CD4-positive, alpha-beta T cell (primary cell): ENCODE measurements around the gene INTU. TPM values are rescaled to one million over a fixed set of nuclear protein-coding genes. Genes with fewer than 3 reads are reported as not detected.

Source experiments
- ATAC-seq: fragments of 200-7000 bp; cut with Tn5 transposase; one replicate; pipeline ENCODE4 v1.10.0; 2022; ENCODE audit warnings: mild to moderate bottlenecking; ENCODE audit not compliant: poor library complexity
- CTCF ChIA-PET: fragments of 350-600 bp; sonication (Branson Sonifier 250); formaldehyde crosslinking; loops from one replicate; lab custom pipeline; 2021; ENCODE audit warnings: antibody characterized with exemption, inconsistent platforms; lab: Charles Lee
- POLR2A ChIA-PET: fragments of 350-600 bp; sonication (Branson Sonifier 250); formaldehyde crosslinking; loops from one replicate; lab custom pipeline; 2021; ENCODE audit warnings: antibody characterized with exemption, inconsistent platforms; lab: Charles Lee
- DNase-seq, 14 experiments: peaks; one replicate each; pipeline ENCODE4 v3.0.0-alpha.2; 2013 to 2020; ENCODE audit warnings: mixed read lengths in 2 of 14
- H3K27ac ChIP-seq, 2 donors: one replicate each; pipeline versions ENCODE4 v1.5.1 to v1.7.0; 2013; ENCODE audit warnings: low read length in 2 of 2, low read depth in 1 of 2, mild to moderate bottlenecking in 1 of 2
- H3K27me3 ChIP-seq, 2 experiments: 1 replicate in 1 of 2; 2 replicates in 1 of 2; pipeline versions ENCODE4 v1.6.1 to v1.7.0; 2013; ENCODE audit warnings: low read length in 2 of 2, control low read depth in 1 of 2, mild to moderate bottlenecking in 1 of 2, moderate library complexity in 1 of 2; ENCODE audit not compliant: insufficient read depth in 2 of 2, control insufficient read depth in 1 of 2
- H3K36me3 ChIP-seq: one replicate; pipeline ENCODE4 v1.6.1; 2013; ENCODE audit warnings: low read length, control low read depth; ENCODE audit not compliant: insufficient read depth
- H3K4me1 ChIP-seq: one replicate; pipeline ENCODE4 v1.6.1; 2013; ENCODE audit warnings: low read length, control low read depth; ENCODE audit not compliant: insufficient read depth
- H3K4me3 ChIP-seq: one replicate; pipeline ENCODE4 v1.5.1; 2013; ENCODE audit warnings: mild to moderate bottlenecking, low read length, moderate library complexity
- H3K9me3 ChIP-seq, 2 experiments: 1 replicate in 1 of 2; 2 replicates in 1 of 2; pipeline versions ENCODE4 v1.6.1 to v1.7.0; 2013; ENCODE audit warnings: low read length in 2 of 2, mild to moderate bottlenecking in 2 of 2, control low read depth in 1 of 2, moderate library complexity in 1 of 2; ENCODE audit not compliant: control insufficient read depth in 1 of 2, insufficient read depth in 1 of 2
- H3K27ac Mint-ChIP-seq: one replicate; pipeline ENCODE4 v1.8.0; 2020; ENCODE audit warnings: mixed read lengths
- H3K27me3 Mint-ChIP-seq: one replicate; pipeline ENCODE4 v1.8.0; 2021; ENCODE audit warnings: mixed read lengths
- H3K36me3 Mint-ChIP-seq: one replicate; pipeline ENCODE4 v1.8.0; 2021; ENCODE audit warnings: low read depth, mixed read lengths
- H3K4me1 Mint-ChIP-seq: one replicate; pipeline ENCODE4 v1.8.0; 2021; ENCODE audit warnings: low read depth, mixed read lengths
- H3K4me3 Mint-ChIP-seq: one replicate; pipeline ENCODE4 v1.8.0; 2020; ENCODE audit warnings: mild to moderate bottlenecking, mixed read lengths
- H3K9me3 Mint-ChIP-seq: one replicate; pipeline ENCODE4 v1.8.0; 2020; ENCODE audit warnings: mixed read lengths
- intact Hi-C, 2 experiments: fragments of 100-400 bp; cut with DNase I in 1 of 2; cut with micrococcal nuclease in 1 of 2; formaldehyde crosslinking; loops; one replicate each; pipeline versions ENCODE4 v1.15.1 to v1.9.0; 2023 to 2025; cut with DNase I, micrococcal nuclease
- total RNA-seq, 174 experiments: library from RNA in 2 of 174; stranded (reverse) in 2 of 174; gene quantifications; one replicate each; pipeline ENCODE4 v1.2.3 and lab custom pipeline; 2021 to 2026
- TF ChIP-seq, protein P1 (sequence below): fragments of 200-600 bp; IDR thresholded peaks from one replicate; pipeline ENCODE4 v1.8.0; 2022; ENCODE audit warnings: antibody characterized with exemption, mild to moderate bottlenecking

INTU gene
- total RNA-seq, 2 experiments from 2014 or later: not detected

DNA sequence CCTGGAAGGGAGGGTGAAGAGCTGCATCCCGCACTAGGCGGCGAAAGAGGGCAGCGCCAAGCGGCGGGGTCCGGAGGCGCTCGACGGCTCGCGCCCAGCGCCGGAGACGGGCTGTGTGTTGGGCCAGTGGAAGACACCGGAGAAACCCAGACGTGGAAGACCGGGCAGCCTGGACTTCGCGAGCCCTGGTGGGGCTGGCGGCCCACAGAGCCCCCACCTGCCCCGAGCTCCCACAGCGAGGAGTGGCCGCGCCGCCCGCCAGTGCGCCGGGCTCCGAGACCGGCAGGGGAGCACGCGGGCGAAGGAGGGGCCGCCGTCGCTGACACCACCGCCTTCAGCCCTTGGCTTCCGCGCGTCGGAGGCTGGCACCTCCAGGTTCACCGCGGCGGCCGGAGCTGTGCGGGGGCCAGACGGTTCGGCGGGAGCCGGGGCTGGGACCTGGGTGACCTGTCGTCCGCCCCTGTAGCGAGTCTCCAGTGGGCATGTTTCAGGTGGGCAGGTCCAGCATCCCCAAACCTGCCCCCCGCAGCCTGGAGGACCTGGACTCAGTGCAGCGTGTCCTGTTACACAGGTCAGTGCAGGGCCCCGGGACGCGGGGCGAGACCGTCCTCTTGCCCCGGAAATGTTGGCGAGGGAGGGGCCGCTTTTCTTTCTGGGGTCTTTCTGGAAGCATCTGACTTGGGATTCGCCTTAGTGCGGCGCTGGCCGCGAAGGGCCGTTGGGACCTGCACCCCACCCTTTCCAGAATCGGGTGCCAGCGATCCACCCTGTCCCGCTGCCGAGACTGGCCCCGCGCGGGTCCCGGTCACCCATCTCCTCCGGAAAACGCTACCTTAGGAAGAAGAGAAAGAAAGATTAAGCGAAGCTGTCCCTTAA lies 9.6 kb upstream of the INTU start:
- Histone ChIP-seq H3K4me3 (peak overlapping the region; percentile 2), H3K4me1 (peaks cover 9% of the 10 kb centered on the region), H3K9me3 (peaks cover 0 to 10% of the 10 kb centered on the region in 2 experiments), H3K36me3 (no peaks in the 10 kb centered on the region), H3K27me3 (peaks cover 21 to 37% of the 10 kb centered on the region in 2 experiments), H3K27ac (no peak overlapping the region)
- Mint-ChIP-seq H3K4me1 (peaks cover 9% of the 10 kb centered on the region), H3K27me3 (peaks cover 68% of the 10 kb centered on the region), H3K36me3 (no peaks in the 10 kb centered on the region), H3K9me3 (no peaks in the 10 kb centered on the region), H3K27ac (no peak overlapping the region), H3K4me3 (peak overlapping the region; percentile 57)
- intact Hi-C loops: no loop called here
- CTCF ChIA-PET: no interaction called here
- peak in 2 of 14 experiments; percentile 7 to 9 for DNase-seq
- POLR2A ChIA-PET: no interaction called here
- TF ChIP-seq, protein P1, sequence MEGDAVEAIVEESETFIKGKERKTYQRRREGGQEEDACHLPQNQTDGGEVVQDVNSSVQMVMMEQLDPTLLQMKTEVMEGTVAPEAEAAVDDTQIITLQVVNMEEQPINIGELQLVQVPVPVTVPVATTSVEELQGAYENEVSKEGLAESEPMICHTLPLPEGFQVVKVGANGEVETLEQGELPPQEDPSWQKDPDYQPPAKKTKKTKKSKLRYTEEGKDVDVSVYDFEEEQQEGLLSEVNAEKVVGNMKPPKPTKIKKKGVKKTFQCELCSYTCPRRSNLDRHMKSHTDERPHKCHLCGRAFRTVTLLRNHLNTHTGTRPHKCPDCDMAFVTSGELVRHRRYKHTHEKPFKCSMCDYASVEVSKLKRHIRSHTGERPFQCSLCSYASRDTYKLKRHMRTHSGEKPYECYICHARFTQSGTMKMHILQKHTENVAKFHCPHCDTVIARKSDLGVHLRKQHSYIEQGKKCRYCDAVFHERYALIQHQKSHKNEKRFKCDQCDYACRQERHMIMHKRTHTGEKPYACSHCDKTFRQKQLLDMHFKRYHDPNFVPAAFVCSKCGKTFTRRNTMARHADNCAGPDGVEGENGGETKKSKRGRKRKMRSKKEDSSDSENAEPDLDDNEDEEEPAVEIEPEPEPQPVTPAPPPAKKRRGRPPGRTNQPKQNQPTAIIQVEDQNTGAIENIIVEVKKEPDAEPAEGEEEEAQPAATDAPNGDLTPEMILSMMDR: no peak
- ATAC-seq: no peak

- ChIA-PET CTCF (no interaction called here), POLR2A (no interaction called here)
- no peak overlapping the region for H3K27ac Mint-ChIP-seq
- peaks cover 71% of the 10 kb centered on the region for H3K27me3 Mint-ChIP-seq
- no peaks in the 10 kb centered on the region for H3K9me3 Mint-ChIP-seq
- no peak for ATAC-seq
- H3K4me3 Mint-ChIP-seq: peak overlapping the region; percentile 57
- Histone ChIP-seq H3K9me3 (peaks cover 0 to 10% of the 10 kb centered on the region in 2 experiments), H3K4me3 (peak overlapping the region; percentile 2), H3K4me1 (peaks cover 9% of the 10 kb centered on the region), H3K27me3 (peaks cover 21 to 37% of the 10 kb centered on the region in 2 experiments), H3K36me3 (no peaks in the 10 kb centered on the region), H3K27ac (no peak overlapping the region)
- peaks cover 9% of the 10 kb centered on the region for H3K4me1 Mint-ChIP-seq
- no peaks in the 10 kb centered on the region for H3K36me3 Mint-ChIP-seq
- DNase-seq: no peak
- TF ChIP-seq, protein P1: no peak
- intact Hi-C loops: no loop called here
Observed at GRCh38 chr4:127623797-127624083, 9.0 kb upstream of the INTU start.

DNA sequence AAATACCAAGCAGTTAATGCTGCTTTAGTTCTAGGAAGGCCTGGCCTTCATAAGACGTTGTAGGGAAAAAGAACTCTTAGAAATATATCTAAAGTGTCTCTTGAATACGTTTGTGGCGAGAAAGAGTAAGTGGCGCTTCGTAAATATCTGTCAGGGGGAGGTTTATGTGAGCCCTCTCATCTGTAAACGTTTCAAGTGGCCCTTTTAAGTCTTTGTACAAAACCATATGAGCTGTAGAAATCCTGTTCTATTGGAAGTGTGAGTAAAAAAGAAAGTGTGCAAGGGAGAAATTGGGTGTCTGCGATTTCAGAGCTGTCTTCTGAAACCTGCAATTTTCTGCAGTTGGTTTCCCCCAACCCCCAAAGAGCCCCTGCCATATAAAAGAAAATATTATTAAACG lies 8.6 kb upstream of the INTU start:
- Mint-ChIP-seq H3K4me3 (no peak overlapping the region), H3K36me3 (no peaks in the 10 kb centered on the region), H3K9me3 (no peaks in the 10 kb centered on the region), H3K27ac (no peak overlapping the region), H3K4me1 (peaks cover 9% of the 10 kb centered on the region), H3K27me3 (peaks cover 67% of the 10 kb centered on the region)
- intact Hi-C loops: no loop called here
- ATAC-seq: no peak
- Histone ChIP-seq H3K27me3 (peaks cover 21 to 37% of the 10 kb centered on the region in 2 experiments), H3K9me3 (peaks cover 0 to 10% of the 10 kb centered on the region in 2 experiments), H3K36me3 (no peaks in the 10 kb centered on the region), H3K4me3 (no peak overlapping the region), H3K4me1 (peaks cover 9% of the 10 kb centered on the region), H3K27ac (no peak overlapping the region)
- CTCF ChIA-PET: no interaction called here
- POLR2A ChIA-PET: no interaction called here
- DNase-seq: no peak
- TF ChIP-seq, protein P1: no peak
